COLO829 (cell line): ENCODE results near the gene SMIM36.
"Not testable (repeated sequence)": the region's sequence is repeated elsewhere in the genome, so short reads cannot be mapped to it uniquely, and the experiment has no call there.

Experiments
- DNase-seq: peaks from one replicate; pipeline ENCODE4 v3.0.0; 2012; ENCODE audit warnings: low spot score

The SMIM36 gene

GRCh38 chr17:55413825-55414489 is 97.3 kb downstream of the SMIM36 start:
- DNase-seq = no peak

- no peak for DNase-seq
Observed at GRCh38 chr17:55411463-55411855, 99.8 kb downstream of the SMIM36 start.

- no peak for DNase-seq
Observed at GRCh38 chr17:55410722-55411462, 100.4 kb downstream of the SMIM36 start.

- DNase-seq = no peak
Observed at GRCh38 chr17:55409030-55409800, 102.0 kb downstream of the SMIM36 start.

DNA sequence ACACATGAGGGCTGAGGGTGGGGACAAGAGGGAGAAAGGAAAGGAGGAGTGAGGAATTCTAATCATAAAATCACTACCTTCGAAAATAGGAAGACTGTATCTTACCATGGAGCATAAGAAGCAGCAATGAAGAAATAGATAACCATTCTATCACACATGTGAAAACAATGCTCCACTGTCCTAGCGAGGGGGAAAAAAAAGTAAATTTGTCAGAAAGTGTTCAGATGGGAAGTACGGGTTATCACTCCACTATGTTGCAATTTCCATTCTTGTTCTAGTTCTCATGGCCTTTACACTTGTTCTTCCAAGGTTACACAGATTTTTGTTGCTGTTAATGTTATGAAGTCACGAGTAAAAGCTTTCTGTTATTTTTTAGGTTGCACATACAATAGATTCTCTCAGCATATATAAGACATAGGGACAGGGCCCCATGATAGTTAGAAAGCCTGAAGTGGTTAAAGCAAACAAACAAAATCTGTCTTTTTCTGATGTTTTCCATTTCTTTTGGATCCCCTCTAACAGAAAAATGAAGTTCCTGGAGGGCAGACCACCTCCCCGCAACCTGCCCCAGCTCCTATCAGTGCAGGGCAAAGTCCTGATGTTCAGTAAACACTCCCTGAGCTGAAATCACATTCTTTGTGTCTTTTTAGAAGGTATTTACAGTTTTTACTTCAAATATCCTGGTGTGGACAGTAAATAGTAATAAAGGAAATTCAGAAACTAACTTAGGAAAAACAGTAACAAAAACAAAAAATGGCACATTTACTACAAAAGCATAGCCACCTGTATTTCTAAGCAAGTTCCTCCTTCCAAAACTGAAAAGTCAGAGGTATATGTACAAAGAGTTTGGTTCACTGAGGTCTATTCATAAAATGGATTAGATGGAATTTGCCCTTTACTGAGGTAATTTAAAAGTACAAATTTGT is 103.3 kb downstream of the SMIM36 start:
- no peak for DNase-seq

GRCh38 chr17:55405600-55405999 is 105.7 kb downstream of the SMIM36 start:
- peak; percentile 17 for DNase-seq

GRCh38 chr17:55404197-55404596 is 107.1 kb downstream of the SMIM36 start:
- DNase-seq = not testable (repeated sequence)

GRCh38 chr17:55402374-55402773 is 108.9 kb downstream of the SMIM36 start:
- DNase-seq = no peak
